Measurements from ENCODE around the gene TMEM178A. TPM values are rescaled to one million over a fixed set of nuclear protein-coding genes. Genes with fewer than 3 reads are reported as not detected.

The TMEM178A gene
- total RNA-seq, 1 donor from 2014 or later = not detected

- Mint-ChIP-seq H3K36me3 (ENCODE audit: low read depth) (no peaks in the 10 kb centered on the region), H3K9me3 (no peaks in the 10 kb centered on the region)
- intact Hi-C loops (cut with micrococcal nuclease) = no loop called here
These were observed 7.3 kb downstream of the TMEM178A start for GRCh38 chr2:39673018-39673417.

DNA sequence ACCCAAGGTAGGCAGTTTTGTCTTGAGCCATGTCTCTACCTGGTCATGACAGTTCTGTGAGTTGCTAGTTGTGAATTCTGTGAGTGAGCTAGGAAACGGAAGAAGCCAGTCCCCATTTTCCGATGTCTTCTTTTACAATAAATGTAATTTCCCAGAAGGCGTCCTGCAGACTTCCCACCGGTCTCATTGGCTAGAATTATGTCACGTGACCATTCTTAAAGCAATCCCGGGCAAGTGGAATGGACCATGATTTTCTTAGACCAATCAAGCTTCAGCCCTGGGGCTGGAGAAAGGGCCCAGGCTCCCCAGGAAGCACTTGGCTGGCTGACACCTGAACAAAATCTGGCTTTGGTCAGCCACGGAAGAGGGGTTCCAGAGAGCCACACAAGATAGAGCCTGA lies 10.6 kb downstream of the TMEM178A start:
- no peak overlapping the region for H3K4me3 Mint-ChIP-seq
- DNase-seq = no peak
- no peaks in the 10 kb centered on the region for H3K4me1 Mint-ChIP-seq
- H3K36me3 Mint-ChIP-seq (ENCODE audit: low read depth) = no peaks in the 10 kb centered on the region
- no peak overlapping the region for H3K27ac Mint-ChIP-seq
- H3K9me3 Mint-ChIP-seq = no peaks in the 10 kb centered on the region
- intact Hi-C loops (cut with micrococcal nuclease) = no loop called here
- H3K27me3 Mint-ChIP-seq = peaks cover 27% of the 10 kb centered on the region

More at GRCh38 chr2:39673018-39673417, 7.3 kb downstream of the TMEM178A start:
- H3K27ac Mint-ChIP-seq = no peak overlapping the region
- no peaks in the 10 kb centered on the region for H3K4me1 Mint-ChIP-seq
- DNase-seq = no peak
- peaks cover 37% of the 10 kb centered on the region for H3K27me3 Mint-ChIP-seq
- H3K4me3 Mint-ChIP-seq = no peak overlapping the region

DNA sequence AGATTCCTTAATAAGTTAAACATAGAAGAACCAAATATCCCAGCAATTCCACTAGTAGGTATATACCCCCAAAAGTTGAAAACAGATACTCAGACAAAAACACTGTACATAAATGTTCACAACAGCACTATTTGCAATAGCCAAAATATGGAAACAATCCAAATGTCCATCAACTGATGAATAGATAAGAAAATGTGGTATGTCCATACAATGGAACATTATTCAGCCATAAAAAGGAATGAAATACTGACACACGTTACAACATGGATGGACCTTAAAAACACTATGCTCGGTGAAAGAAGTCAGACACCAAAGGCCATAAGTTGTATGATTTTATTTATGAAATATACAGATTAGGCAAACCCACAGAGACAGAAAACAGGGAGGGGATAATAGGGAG lies 12.5 kb downstream of the TMEM178A start:
- Mint-ChIP-seq H3K9me3 (no peaks in the 10 kb centered on the region), H3K27me3 (peaks cover 23% of the 10 kb centered on the region), H3K4me3 (no peak overlapping the region), H3K36me3 (ENCODE audit: low read depth) (no peaks in the 10 kb centered on the region), H3K4me1 (no peaks in the 10 kb centered on the region), H3K27ac (no peak overlapping the region)
- intact Hi-C loops (cut with micrococcal nuclease) = no loop called here
- no peak for DNase-seq

- Mint-ChIP-seq H3K27ac (no peak overlapping the region), H3K4me3 (no peak overlapping the region), H3K36me3 (ENCODE audit: low read depth) (no peaks in the 10 kb centered on the region), H3K9me3 (no peaks in the 10 kb centered on the region), H3K27me3 (peaks cover 28% of the 10 kb centered on the region), H3K4me1 (no peaks in the 10 kb centered on the region)
- intact Hi-C loops (cut with micrococcal nuclease) = no loop called here
- no peak for DNase-seq
These were observed 14.1 kb downstream of the TMEM178A start for GRCh38 chr2:39679805-39680204.

DNA sequence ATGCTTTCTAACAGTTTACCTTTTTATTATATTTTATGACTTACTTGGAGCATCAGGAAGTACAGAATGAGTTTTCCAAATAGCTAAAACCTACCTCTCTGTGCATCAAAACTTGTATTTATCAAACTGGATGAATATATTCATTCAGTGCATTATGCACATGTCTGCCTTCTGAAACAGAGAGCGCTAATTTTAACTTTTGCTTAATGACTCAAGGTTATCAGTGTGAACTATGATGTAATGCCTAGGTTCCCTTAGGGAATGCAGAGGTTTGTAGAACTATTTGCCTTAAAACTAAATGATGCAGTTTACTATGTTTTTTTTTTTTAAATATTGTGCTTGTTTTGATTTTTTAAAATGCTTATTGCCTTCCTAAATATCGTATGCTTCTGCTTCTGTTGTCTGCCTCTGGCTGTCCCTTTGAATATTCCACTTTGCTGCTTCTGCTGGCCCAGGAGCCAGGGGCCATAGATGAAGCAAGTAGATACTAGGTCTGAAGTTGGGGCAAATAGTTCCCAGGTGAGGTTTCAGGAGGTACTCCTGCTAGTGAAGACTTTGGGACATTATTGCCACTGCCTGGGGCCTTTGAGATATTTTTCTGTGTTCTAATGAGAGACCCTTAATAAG lies 16.5 kb downstream of the TMEM178A start:
- H3K9me3 Mint-ChIP-seq = no peaks in the 10 kb centered on the region
- H3K27ac Mint-ChIP-seq = no peak overlapping the region
- peaks cover 29% of the 10 kb centered on the region for H3K27me3 Mint-ChIP-seq
- H3K36me3 Mint-ChIP-seq (ENCODE audit: low read depth) = no peaks in the 10 kb centered on the region
- no peaks in the 10 kb centered on the region for H3K4me1 Mint-ChIP-seq
- no peak for DNase-seq
- no peak overlapping the region for H3K4me3 Mint-ChIP-seq
- intact Hi-C loops (cut with micrococcal nuclease) = no loop called here

DNA sequence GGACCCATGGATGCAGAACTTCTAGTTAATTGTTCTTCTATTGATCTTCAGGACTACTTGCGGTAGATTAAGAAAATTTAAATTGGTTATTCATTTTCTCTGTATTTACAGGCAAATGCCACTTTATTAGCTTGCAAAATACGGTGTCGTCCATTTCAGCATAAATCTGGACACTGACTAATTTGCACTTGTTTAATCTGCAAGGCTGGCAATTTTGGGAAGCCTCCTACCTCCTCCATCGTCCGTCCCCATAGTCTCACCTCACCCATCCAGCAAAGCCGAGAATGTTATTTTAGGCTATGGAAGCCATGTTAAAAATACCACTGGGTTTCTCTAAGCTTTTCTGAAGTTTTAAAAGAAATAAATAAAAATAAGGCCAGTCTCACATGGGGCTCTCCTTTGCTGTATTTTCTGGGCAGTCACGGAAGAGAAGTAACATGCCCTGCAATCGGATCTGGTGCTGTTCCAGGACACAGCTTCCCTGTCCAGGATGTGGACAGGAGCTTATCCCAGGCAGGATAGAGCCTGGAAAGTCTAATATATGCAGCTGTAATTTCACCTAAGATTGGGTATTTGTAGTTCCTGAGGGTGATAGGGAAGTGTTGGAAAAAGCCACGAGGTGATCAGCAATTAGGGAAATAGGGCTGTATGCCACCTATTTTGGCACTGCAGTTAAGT lies 17.4 kb downstream of the TMEM178A start:
- intact Hi-C loops (cut with micrococcal nuclease) = no loop called here
- Mint-ChIP-seq H3K9me3 (no peaks in the 10 kb centered on the region), H3K4me3 (no peak overlapping the region), H3K36me3 (ENCODE audit: low read depth) (no peaks in the 10 kb centered on the region), H3K4me1 (no peaks in the 10 kb centered on the region), H3K27ac (no peak overlapping the region), H3K27me3 (peaks cover 29% of the 10 kb centered on the region)
- DNase-seq = no peak

- Mint-ChIP-seq H3K9me3 (no peaks in the 10 kb centered on the region), H3K27me3 (peaks cover 28% of the 10 kb centered on the region), H3K4me1 (no peaks in the 10 kb centered on the region), H3K4me3 (no peak overlapping the region), H3K36me3 (ENCODE audit: low read depth) (no peaks in the 10 kb centered on the region), H3K27ac (no peak overlapping the region)
- no peak for DNase-seq
- intact Hi-C loops (cut with micrococcal nuclease) = no loop called here
These were observed 18.7 kb downstream of the TMEM178A start for GRCh38 chr2:39684464-39684863.

DNA sequence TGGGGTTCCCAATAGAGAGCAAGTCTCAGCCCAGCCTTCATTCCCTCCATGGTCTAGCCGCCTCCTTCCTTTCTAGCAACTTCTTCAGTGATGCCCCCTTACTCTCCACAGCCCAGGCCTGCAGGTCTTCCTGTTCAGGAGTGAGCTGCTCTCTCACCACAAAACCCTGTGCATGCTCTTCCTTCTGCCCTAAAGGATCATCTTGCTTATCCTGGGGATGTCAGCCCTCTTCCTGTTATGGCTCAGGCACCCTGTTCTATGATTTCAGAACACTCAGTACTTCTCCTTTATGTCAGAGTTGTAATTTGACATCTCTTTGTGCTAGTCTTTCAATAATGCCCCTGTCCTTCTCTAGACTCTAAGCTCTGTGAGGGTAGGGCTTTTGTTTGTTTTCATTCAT lies 19.4 kb downstream of the TMEM178A start:
- Mint-ChIP-seq H3K4me1 (no peaks in the 10 kb centered on the region), H3K4me3 (no peak overlapping the region), H3K27me3 (peaks cover 25% of the 10 kb centered on the region), H3K36me3 (ENCODE audit: low read depth) (no peaks in the 10 kb centered on the region), H3K9me3 (no peaks in the 10 kb centered on the region), H3K27ac (no peak overlapping the region)
- intact Hi-C loops (cut with micrococcal nuclease) = no loop called here
- no peak for DNase-seq

DNA sequence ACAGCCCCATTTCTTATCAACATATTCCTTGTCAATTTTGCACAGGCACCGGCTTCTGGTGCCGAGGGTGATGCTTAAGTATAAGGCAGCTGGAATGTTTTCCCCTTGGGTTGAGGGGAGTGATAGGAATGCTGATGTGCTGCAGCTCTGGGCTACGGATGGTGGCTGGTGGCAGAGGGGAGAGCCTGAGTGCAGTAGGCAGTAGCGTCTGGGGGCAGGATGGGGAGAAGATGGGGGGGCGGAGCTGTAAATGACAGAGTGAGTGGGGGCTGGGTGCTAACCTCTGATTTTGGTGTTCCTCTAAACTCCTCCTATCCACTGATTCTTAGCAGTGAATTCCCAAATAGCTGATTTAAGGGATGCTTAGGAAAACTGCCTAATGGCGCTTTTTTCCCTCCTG lies 20.7 kb downstream of the TMEM178A start:
- no peaks in the 10 kb centered on the region for H3K9me3 Mint-ChIP-seq
- H3K4me3 Mint-ChIP-seq = no peak overlapping the region
- no peaks in the 10 kb centered on the region for H3K4me1 Mint-ChIP-seq
- intact Hi-C loops (cut with micrococcal nuclease) = no loop called here
- H3K36me3 Mint-ChIP-seq (ENCODE audit: low read depth) = no peaks in the 10 kb centered on the region
- peaks cover 24% of the 10 kb centered on the region for H3K27me3 Mint-ChIP-seq
- H3K27ac Mint-ChIP-seq = no peak overlapping the region
- no peak for DNase-seq

- no peaks in the 10 kb centered on the region for H3K4me1 Mint-ChIP-seq
- H3K9me3 Mint-ChIP-seq = no peaks in the 10 kb centered on the region
- no peak overlapping the region for H3K27ac Mint-ChIP-seq
- no peak for DNase-seq
- intact Hi-C loops (cut with micrococcal nuclease) = no loop called here
- no peaks in the 10 kb centered on the region for H3K36me3 Mint-ChIP-seq (ENCODE audit: low read depth)
- H3K4me3 Mint-ChIP-seq = no peak overlapping the region
- peaks cover 18% of the 10 kb centered on the region for H3K27me3 Mint-ChIP-seq
These were observed 22.5 kb downstream of the TMEM178A start for GRCh38 chr2:39688181-39688580.

DNA sequence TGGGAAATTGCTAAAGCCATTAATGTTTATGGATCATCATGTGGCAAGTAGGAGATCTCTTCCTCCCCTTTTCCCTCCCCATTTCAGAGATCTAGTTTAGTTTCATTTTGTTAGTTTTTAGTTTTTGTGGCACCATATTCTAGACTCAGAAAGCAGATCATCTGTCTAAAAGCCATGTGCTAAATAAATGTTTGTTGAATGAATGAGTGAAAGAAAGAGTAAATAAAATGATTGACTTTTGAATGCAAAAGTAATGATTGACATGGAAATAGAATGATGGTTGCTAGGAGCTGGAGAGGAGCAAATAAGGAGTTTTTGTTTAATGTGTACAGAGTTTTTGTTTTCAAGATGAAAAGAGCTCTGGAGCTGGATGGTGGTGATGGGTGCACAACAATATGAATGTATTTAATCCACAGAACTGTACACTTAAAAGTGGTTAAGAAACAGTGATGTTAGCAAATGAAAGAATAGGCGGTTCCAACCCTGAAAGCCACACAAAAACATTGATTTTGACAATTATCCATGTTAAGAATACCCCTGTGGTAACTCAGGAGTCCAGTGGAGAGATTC lies 23.6 kb downstream of the TMEM178A start:
- Mint-ChIP-seq H3K4me1 (no peaks in the 10 kb centered on the region), H3K9me3 (no peaks in the 10 kb centered on the region), H3K27ac (no peak overlapping the region), H3K4me3 (no peak overlapping the region), H3K27me3 (peaks cover 19% of the 10 kb centered on the region), H3K36me3 (ENCODE audit: low read depth) (no peaks in the 10 kb centered on the region)
- no peak for DNase-seq
- intact Hi-C loops (cut with micrococcal nuclease) = no loop called here

- H3K4me1 Mint-ChIP-seq = no peaks in the 10 kb centered on the region
- no peak overlapping the region for H3K4me3 Mint-ChIP-seq
- H3K27ac Mint-ChIP-seq = no peak overlapping the region
- H3K27me3 Mint-ChIP-seq = peaks cover 15% of the 10 kb centered on the region
- H3K36me3 Mint-ChIP-seq (ENCODE audit: low read depth) = no peaks in the 10 kb centered on the region
- H3K9me3 Mint-ChIP-seq = no peaks in the 10 kb centered on the region
- intact Hi-C loops (cut with micrococcal nuclease) = no loop called here
- no peak for DNase-seq
These were observed 24.2 kb downstream of the TMEM178A start for GRCh38 chr2:39689876-39690275.

- DNase-seq = no peak
- Mint-ChIP-seq H3K36me3 (ENCODE audit: low read depth) (no peaks in the 10 kb centered on the region), H3K9me3 (no peaks in the 10 kb centered on the region), H3K4me3 (no peak overlapping the region), H3K27me3 (peaks cover 21% of the 10 kb centered on the region), H3K27ac (no peak overlapping the region), H3K4me1 (no peaks in the 10 kb centered on the region)
- intact Hi-C loops (cut with micrococcal nuclease) = no loop called here
These were observed 27.5 kb downstream of the TMEM178A start for GRCh38 chr2:39693245-39693644.

GRCh38 chr2:39696101-39696553 lies 30.4 kb downstream of the TMEM178A start:
- Mint-ChIP-seq H3K4me1 (no peaks in the 10 kb centered on the region), H3K27ac (no peak overlapping the region), H3K4me3 (no peak overlapping the region), H3K36me3 (ENCODE audit: low read depth) (no peaks in the 10 kb centered on the region), H3K9me3 (peaks cover under 1% of the 10 kb centered on the region), H3K27me3 (peaks cover 18% of the 10 kb centered on the region)
- no peak for DNase-seq
- intact Hi-C loops (cut with micrococcal nuclease) = no loop called here

All from activated CD4-positive, alpha-beta T cell treated with anti-CD3 and anti-CD28 coated beads, Interleukin-2, amount 10 ng/mL, durations not matched to agents 24 days and 14 days (primary cell).